ENCODE data around the gene SMC6. TPM values are rescaled to one million over a fixed set of nuclear protein-coding genes. Genes with fewer than 3 reads are reported as not detected.

The SMC6 gene
- total RNA-seq, 1 experiment from 2014 or later: 40.3 TPM

- Histone ChIP-seq H3K14ac (ENCODE audit: insufficient read depth, low read length) (peak overlapping the region; percentile 80; the same call in 1 of the 2 replicates), H3K4me1 (ENCODE audit: insufficient read depth, low read length) (peaks cover 2% of the 10 kb centered on the region; the same call in 1 of the 2 replicates), H2BK15ac (ENCODE audit: low read depth, low read length) (0 out of 2 replicates have a peak overlapping the region, but pooled peaks have one; percentile 26), H3K79me1 (ENCODE audit: insufficient read depth, low read depth, low read length, poor library complexity, severe bottlenecking) (no peaks in the 10 kb centered on the region), H3K4me2 (ENCODE audit: insufficient read depth, insufficient read length, low read length) (no peak overlapping the region), H4K8ac (replicated peaks; ENCODE audit: insufficient read length, low read depth, low read length) (no peak overlapping the region), H2BK120ac (ENCODE audit: low read depth, low read length, poor library complexity, severe bottlenecking) (no peak overlapping the region), H3K9me3 (ENCODE audit: control insufficient read depth, low read depth, low read length) (no peaks in the 10 kb centered on the region), H2BK5ac (ENCODE audit: insufficient read length, low read length) (no peak overlapping the region), H4K20me1 (ENCODE audit: control insufficient read depth, insufficient read depth, insufficient read length) (no peaks in the 10 kb centered on the region), H4K91ac (ENCODE audit: insufficient read length, low read depth, low read length) (no peak overlapping the region), H3K23ac (ENCODE audit: insufficient read length, low read depth, low read length) (no peak overlapping the region), H3T11ph (ENCODE audit: low read length) (no peak overlapping the region), H3K18ac (ENCODE audit: insufficient read length, low read depth, low read length) (no peak overlapping the region), H3K27me3 (ENCODE audit: insufficient read depth, low read length) (no peaks in the 10 kb centered on the region), H2BK12ac (ENCODE audit: insufficient read length, low read depth, low read length) (no peak overlapping the region), H3K56ac (ENCODE audit: insufficient read length, low read depth, low read length) (no peak overlapping the region), H3K27ac (ENCODE audit: insufficient read length, low read depth, low read length) (no peak overlapping the region), H3K9ac (ENCODE audit: extremely low read depth, insufficient read length, low read length) (no peak overlapping the region), H2AFZ (ENCODE audit: low read length) (no peak overlapping the region), H3K4ac (ENCODE audit: low read depth, low read length) (no peak overlapping the region), H2AK5ac (ENCODE audit: insufficient read length, low read length) (no peak overlapping the region), H4K5ac (ENCODE audit: insufficient read length, low read depth, low read length) (no peak overlapping the region), H2BK20ac (ENCODE audit: low read depth, low read length, poor library complexity, severe bottlenecking) (no peak overlapping the region), H3K23me2 (ENCODE audit: insufficient read length, low read depth, low read length, poor library complexity, severe bottlenecking) (no peaks in the 10 kb centered on the region), H3K79me2 (ENCODE audit: insufficient read depth, low read length) (no peaks in the 10 kb centered on the region)
- TF ChIP-seq, protein P1, sequence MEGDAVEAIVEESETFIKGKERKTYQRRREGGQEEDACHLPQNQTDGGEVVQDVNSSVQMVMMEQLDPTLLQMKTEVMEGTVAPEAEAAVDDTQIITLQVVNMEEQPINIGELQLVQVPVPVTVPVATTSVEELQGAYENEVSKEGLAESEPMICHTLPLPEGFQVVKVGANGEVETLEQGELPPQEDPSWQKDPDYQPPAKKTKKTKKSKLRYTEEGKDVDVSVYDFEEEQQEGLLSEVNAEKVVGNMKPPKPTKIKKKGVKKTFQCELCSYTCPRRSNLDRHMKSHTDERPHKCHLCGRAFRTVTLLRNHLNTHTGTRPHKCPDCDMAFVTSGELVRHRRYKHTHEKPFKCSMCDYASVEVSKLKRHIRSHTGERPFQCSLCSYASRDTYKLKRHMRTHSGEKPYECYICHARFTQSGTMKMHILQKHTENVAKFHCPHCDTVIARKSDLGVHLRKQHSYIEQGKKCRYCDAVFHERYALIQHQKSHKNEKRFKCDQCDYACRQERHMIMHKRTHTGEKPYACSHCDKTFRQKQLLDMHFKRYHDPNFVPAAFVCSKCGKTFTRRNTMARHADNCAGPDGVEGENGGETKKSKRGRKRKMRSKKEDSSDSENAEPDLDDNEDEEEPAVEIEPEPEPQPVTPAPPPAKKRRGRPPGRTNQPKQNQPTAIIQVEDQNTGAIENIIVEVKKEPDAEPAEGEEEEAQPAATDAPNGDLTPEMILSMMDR (conservative IDR thresholded peaks at IDR 0.05): no peak
- Mint-ChIP-seq H3K27ac (peak overlapping the region in 1 of 3 experiments; percentile 65; a peak in 2 of 7 replicates), H3K4me3 (no peak overlapping the region), H3K9me3 (no peaks in the 10 kb centered on the region), H3K4me1 (peaks cover 2 to 10% of the 10 kb centered on the region in 2 experiments), H3K36me3 (ENCODE audit: insufficient read depth in 1 of 3, low read depth in 3 of 3) (no peaks in the 10 kb centered on the region), H3K27me3 (ENCODE audit: low read depth) (peaks cover 12% of the 10 kb centered on the region)
- no peak for DNase-seq
- WGBS (ENCODE audit: extremely low coverage, insufficient read length, low lambda C conversion rate): no CpG with 5 or more reads among the region's 5 CpGs
Observed at GRCh38 chr2:17791121-17791816, 37.7 kb upstream of the SMC6 start.
